ENCODE measurements around the gene POLR2A. TPM values are rescaled to one million over a fixed set of nuclear protein-coding genes. Genes with fewer than 3 reads are reported as not detected.

The POLR2A gene
- total and polyA plus RNA-seq, 2 of the 13 experiments (the other 11 are each of a cell fraction or from before 2014, with no cell fraction given) = 17.8 to 18.3 TPM

DNA sequence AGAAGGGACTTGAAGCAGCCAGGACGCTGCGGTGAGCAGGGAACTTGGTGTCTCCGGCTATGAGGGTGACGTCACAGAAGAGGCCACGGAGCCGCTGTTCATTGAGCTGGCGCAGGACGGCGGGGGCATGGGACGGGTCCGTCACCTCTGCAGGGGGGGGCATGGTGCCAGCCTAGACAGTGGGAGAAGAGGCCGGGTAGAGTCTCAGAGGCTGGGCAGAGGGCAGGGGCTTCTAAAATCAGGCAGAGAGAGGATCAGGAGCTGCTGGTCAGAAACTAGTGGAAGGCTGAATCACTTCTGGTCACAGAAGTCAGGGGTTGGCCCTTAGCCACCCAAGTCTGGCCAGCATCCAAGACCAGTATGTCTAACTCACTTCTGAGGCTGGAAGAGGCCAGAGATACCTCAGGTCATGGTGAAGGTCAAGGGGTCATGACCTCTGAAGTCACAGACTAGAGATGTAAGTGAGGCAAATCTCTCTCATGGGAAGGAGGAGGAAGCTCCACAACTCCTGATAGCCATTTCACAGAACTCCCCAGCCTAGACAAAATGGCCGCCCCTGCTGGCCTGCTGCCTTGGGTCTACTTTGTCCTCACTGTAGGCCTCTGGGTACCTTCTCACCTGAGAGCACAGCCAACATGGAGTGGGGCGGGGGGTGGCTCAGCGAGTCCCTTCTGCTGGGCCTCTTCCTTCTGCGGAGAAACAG lies 17.4 kb upstream of the POLR2A start:
- no peak for DNase-seq (ENCODE audit: low spot score)
- 97% methylated on average over 16 of the region's 16 CpGs for WGBS (ENCODE audit: low lambda C conversion rate)
- FAIRE-seq = no peak

DNA sequence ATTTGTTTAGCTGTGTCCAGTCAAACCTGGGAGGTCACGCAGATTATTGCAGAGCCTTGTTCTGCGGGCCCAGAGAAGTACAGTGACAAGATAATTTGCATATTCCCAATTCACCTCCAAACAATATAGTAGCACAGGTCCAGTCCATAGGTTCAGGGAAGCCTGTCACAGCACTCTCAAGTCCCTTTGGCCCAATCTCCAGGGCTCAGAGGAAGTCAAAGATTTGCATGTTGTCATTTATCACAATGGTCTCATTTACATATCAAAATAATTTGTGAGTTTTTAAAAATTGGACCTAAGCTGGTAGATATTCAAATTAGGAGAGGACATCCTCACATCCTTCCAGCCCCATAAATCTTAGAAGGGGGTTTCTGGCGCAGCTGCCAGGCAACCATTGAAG lies 16.7 kb upstream of the POLR2A start:
- no peaks in the 10 kb centered on the region for H3K9me3 ChIP-seq (ENCODE audit: low read length)
- intact Hi-C loops (cut with micrococcal nuclease; ENCODE audit: unreplicated experiment) (no loop called here), in situ Hi-C loops (cut with HindIII; ENCODE audit: extremely low pct_ligation_motif_present, low pct_unique_long_range_greater_than_20kb) (no loop called here)
- no TSS peak for BruUV-seq (replicated peaks)
- no peaks in the 10 kb centered on the region for H3K27me3 ChIP-seq (ENCODE audit: control insufficient read depth in 1 of 2, insufficient read depth in 2 of 2, low read length in 2 of 2)
- DNase-seq (ENCODE audit: low spot score) (no peak), ATAC-seq (no peak), FAIRE-seq (no peak)
- WGBS (ENCODE audit: low lambda C conversion rate) = 95% methylated on average over 3 of the region's 3 CpGs
- peaks cover 14% of the 10 kb centered on the region for H3K79me2 ChIP-seq (ENCODE audit: insufficient read depth, low read length)
- peaks cover 0 to 2% of the 10 kb centered on the region in 2 experiments; a peak in 3 of 5 replicates for H3K36me3 ChIP-seq (replicated peaks in 1 of 2; ENCODE audit: control insufficient read depth in 1 of 2, insufficient read depth in 2 of 2, low read length in 2 of 2)
- H3K4me3 ChIP-seq (replicated peaks in 1 of 3; ENCODE audit: insufficient read depth in 1 of 3, low read depth in 2 of 3, low read length in 3 of 3) = no peak overlapping the region
- CTCF ChIA-PET (ENCODE audit: low intra/inter-chr PET ratio, low total read pairs) = no interaction called here
- H2AFZ ChIP-seq (ENCODE audit: low read length) = no peak overlapping the region
- no peak overlapping the region for H3K27ac ChIP-seq (ENCODE audit: extremely low read length, insufficient read depth, low read length)
- H4K20me1 ChIP-seq (ENCODE audit: insufficient read depth, low read length) = peaks cover 8% of the 10 kb centered on the region; the same call in 1 of the 2 replicates
- H3K9ac ChIP-seq (ENCODE audit: insufficient read depth, low read depth, low read length) = no peak overlapping the region
- H3K4me2 ChIP-seq (ENCODE audit: low read depth, low read length) = no peak overlapping the region
- peaks cover 26% of the 10 kb centered on the region for H3K4me1 ChIP-seq (ENCODE audit: insufficient read depth, low read length)
- POLR2A ChIA-PET = interaction anchor here (1.4 kb wide), 1 partner anchor 22 kb away, joined by 4 read pairs; no protein-coding TSS in a partner anchor
- TF ChIP-seq ZNF451 (CRISPR knock-in tag; IDR thresholded peaks at IDR 0.05) (no peak), SIX4 (CRISPR knock-in tag; IDR thresholded peaks at IDR 0.05) (no peak), SOX13 (IDR thresholded peaks at IDR 0.05) (no peak), SOX13 (CRISPR knock-in tag; conservative IDR thresholded peaks at IDR 0.05 in 1 of 2, IDR thresholded peaks at IDR 0.05 in 1 of 2) (no peak), ASH2L (IDR thresholded peaks at IDR 0.05; ENCODE audit: insufficient read length, low read depth, low read length) (no peak), TSC22D2 (CRISPR knock-in tag; IDR thresholded peaks at IDR 0.05; ENCODE audit: borderline replicate concordance) (no peak), ZNF549 (CRISPR knock-in tag; IDR thresholded peaks at IDR 0.05) (no peak), ZNF556 (CRISPR knock-in tag; IDR thresholded peaks at IDR 0.05; ENCODE audit: borderline replicate concordance) (no peak), CC2D1A (CRISPR knock-in tag; IDR thresholded peaks at IDR 0.05) (no peak)
- TF ChIP-seq, protein P1, sequence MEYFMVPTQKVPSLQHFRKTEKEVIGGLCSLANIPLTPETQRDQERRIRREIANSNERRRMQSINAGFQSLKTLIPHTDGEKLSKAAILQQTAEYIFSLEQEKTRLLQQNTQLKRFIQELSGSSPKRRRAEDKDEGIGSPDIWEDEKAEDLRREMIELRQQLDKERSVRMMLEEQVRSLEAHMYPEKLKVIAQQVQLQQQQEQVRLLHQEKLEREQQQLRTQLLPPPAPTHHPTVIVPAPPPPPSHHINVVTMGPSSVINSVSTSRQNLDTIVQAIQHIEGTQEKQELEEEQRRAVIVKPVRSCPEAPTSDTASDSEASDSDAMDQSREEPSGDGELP (IDR thresholded peaks at IDR 0.05; ENCODE audit: borderline replicate concordance, low read depth) = no peak

More for the DNA sequence above, 17.4 kb upstream of the POLR2A start:
- Histone ChIP-seq H3K9ac (ENCODE audit: insufficient read depth, low read depth, low read length) (no peak overlapping the region), H3K4me2 (ENCODE audit: low read depth, low read length) (no peak overlapping the region), H3K4me1 (ENCODE audit: insufficient read depth, low read length) (peaks cover 26% of the 10 kb centered on the region), H3K27me3 (ENCODE audit: control insufficient read depth in 1 of 2, insufficient read depth in 2 of 2, low read length in 2 of 2) (no peaks in the 10 kb centered on the region), H3K27ac (ENCODE audit: extremely low read length, insufficient read depth, low read length) (no peak overlapping the region), H3K36me3 (replicated peaks in 1 of 2; ENCODE audit: control insufficient read depth in 1 of 2, insufficient read depth in 2 of 2, low read length in 2 of 2) (peaks cover 0 to 2% of the 10 kb centered on the region in 2 experiments; a peak in 3 of 5 replicates), H3K79me2 (ENCODE audit: insufficient read depth, low read length) (peaks cover 12% of the 10 kb centered on the region), H4K20me1 (ENCODE audit: insufficient read depth, low read length) (peaks cover 8% of the 10 kb centered on the region; the same call in 1 of the 2 replicates), H3K9me3 (ENCODE audit: low read length) (no peaks in the 10 kb centered on the region), H2AFZ (ENCODE audit: low read length) (no peak overlapping the region), H3K4me3 (replicated peaks in 1 of 3; ENCODE audit: insufficient read depth in 1 of 3, low read depth in 2 of 3, low read length in 3 of 3) (no peak overlapping the region)
- no peak for TF ChIP-seq MATR3 (CRISPR knock-in tag; IDR thresholded peaks at IDR 0.05)
- no peak for TF ChIP-seq ZC3H13 (CRISPR knock-in tag; IDR thresholded peaks at IDR 0.05)
- no peak for TF ChIP-seq SUZ12 (IDR thresholded peaks at IDR 0.05; ENCODE audit: low read depth, low read length)
- no peak for TF ChIP-seq YEATS2 (CRISPR knock-in tag; IDR thresholded peaks at IDR 0.05; ENCODE audit: borderline replicate concordance)
- TF ChIP-seq ARID2 (CRISPR knock-in tag; IDR thresholded peaks at IDR 0.05; ENCODE audit: borderline replicate concordance) = no peak
- TF ChIP-seq HOXA3 (CRISPR knock-in tag; IDR thresholded peaks at IDR 0.05) = no peak
- peak; percentile 65 for TF ChIP-seq YY1 (IDR thresholded peaks at IDR 0.05; ENCODE audit: insufficient read depth, insufficient replicate concordance, low read depth, low read length)
- no peak for TF ChIP-seq STAT5B (CRISPR knock-in tag; IDR thresholded peaks at IDR 0.05)
- TF ChIP-seq, protein P2, sequence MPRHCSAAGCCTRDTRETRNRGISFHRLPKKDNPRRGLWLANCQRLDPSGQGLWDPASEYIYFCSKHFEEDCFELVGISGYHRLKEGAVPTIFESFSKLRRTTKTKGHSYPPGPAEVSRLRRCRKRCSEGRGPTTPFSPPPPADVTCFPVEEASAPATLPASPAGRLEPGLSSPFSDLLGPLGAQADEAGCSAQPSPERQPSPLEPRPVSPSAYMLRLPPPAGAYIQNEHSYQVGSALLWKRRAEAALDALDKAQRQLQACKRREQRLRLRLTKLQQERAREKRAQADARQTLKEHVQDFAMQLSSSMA (CRISPR knock-in tag; IDR thresholded peaks at IDR 0.05) = no peak
- 0 out of 4 replicates have a peak, but pooled peaks of 1 of the 2 experiments have one; percentile 23 for TF ChIP-seq NR2F1 (CRISPR knock-in tag; IDR thresholded peaks at IDR 0.05)
- no peak for TF ChIP-seq ZNF547 (CRISPR knock-in tag; IDR thresholded peaks at IDR 0.05)
- peak; percentile 66; the same call in 1 of the 2 replicates for TF ChIP-seq NR2F6 (IDR thresholded peaks at IDR 0.05)
- peak; percentile 50; the same call in 1 of the 2 replicates for TF ChIP-seq NR2F6 (CRISPR knock-in tag; IDR thresholded peaks at IDR 0.05)
- no peak for TF ChIP-seq ZZZ3 (CRISPR knock-in tag; IDR thresholded peaks at IDR 0.05; ENCODE audit: borderline replicate concordance)
- TF ChIP-seq ZNF780A (CRISPR knock-in tag; IDR thresholded peaks at IDR 0.05) = no peak
- in situ Hi-C loops (cut with HindIII; ENCODE audit: extremely low pct_ligation_motif_present, low pct_unique_long_range_greater_than_20kb) = no loop called here
- ATAC-seq = no peak
- POLR2A ChIA-PET = interaction anchor here (1.4 kb wide), 1 partner anchor 21 kb away, joined by 4 read pairs; no protein-coding TSS in a partner anchor
- intact Hi-C loops (cut with micrococcal nuclease; ENCODE audit: unreplicated experiment) = no loop called here
- no TSS peak for BruUV-seq (replicated peaks)
- CTCF ChIA-PET (ENCODE audit: low intra/inter-chr PET ratio, low total read pairs) = no interaction called here

All from HepG2 (cell line).